Measurements from ENCODE around the gene AGFG2. TPM values are rescaled to one million over a fixed set of nuclear protein-coding genes. Genes with fewer than 3 reads are reported as not detected.

AGFG2 gene, protein sequence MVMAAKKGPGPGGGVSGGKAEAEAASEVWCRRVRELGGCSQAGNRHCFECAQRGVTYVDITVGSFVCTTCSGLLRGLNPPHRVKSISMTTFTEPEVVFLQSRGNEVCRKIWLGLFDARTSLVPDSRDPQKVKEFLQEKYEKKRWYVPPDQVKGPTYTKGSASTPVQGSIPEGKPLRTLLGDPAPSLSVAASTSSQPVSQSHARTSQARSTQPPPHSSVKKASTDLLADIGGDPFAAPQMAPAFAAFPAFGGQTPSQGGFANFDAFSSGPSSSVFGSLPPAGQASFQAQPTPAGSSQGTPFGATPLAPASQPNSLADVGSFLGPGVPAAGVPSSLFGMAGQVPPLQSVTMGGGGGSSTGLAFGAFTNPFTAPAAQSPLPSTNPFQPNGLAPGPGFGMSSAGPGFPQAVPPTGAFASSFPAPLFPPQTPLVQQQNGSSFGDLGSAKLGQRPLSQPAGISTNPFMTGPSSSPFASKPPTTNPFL
- 7.2 and 9.4 TPM in 2 replicates for total RNA-seq

DNA sequence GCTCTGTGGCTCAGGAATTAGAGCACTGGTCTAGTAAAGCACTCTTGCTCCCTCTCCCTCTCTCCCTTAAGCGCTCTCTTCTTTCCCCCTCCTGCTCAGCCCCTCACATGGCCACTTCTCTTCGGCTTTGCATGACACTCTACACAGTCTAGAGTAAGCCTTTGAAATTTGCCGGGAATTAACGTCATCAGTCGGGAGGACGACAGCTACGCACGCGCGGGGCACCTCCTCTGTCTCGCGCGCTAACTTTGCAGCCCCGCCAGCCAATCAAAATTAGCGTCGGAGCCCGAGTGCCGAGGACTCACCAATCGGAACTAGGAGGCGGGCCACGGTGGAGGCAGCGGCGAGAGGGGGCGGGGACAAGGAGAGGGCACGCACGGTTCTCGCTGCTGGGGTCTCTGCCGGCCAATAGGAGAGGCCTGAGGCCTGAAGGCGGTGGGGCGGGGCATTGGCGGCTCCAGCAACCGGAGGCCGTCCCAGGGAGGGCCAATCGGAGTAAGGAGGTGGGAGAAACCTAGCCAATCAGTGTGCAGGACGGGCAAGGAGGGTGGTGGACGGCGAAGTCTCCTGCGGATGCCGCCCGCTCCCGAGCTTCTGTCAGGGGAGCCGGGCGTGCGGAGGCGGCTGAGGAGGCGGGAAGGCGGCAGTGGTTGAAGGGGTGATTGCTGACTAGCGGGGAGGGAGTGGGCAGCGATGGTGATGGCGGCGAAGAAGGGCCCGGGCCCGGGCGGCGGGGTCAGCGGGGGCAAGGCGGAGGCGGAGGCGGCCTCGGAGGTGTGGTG, at the start of gene AGFG2:
Gene AGFG2 (plus strand): TSS at position 550 of the 782 bp plus-strand sequence. CDS start 144 bp downstream, at position 694.

GRCh38 chr7:100573691-100574361, 34.8 kb downstream of the AGFG2 start, which contains the start of gene SAP25:
TSS of gene SAP25 (minus strand) at chr7:100573900. CDS start at chr7:100573742, 158 bp downstream.

DNA sequence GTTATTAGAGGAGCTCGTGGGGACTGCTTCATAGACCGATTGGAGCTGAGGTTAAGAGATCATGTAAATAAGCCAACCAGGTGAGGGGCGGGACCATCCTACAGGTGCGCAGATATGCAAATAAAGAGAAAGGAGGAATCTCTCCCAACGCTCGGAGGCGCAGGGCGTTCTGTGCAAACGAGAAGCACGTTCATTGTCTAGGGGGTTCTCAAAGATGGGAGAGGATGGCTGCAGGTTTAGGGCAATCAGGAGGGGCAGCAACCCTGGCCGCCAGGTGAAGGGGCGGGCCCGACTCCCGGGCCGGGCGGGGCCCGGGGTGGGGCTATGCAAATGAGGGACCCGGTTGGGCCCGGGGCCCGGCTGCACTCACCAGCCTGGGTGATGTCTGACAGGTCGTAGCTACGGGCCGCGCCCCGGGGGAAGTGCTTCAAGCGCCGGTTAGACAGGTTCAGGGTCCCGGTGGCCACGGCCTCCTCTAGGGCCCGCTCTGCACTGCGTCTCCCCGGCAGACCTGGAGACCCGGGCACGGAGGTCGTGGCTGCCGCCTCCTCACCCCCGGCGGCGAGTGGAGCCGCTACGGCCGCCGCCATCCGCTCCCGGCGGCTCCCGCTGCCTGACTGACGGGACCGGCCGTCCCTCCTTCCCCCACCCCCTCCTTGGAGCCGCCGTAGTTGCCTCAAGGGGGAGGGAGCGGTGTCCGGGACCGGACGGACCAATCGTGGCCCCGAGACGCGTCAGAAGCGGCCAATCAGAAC, 46.7 kb downstream of the AGFG2 start, which contains the start of gene LRCH4:
Gene LRCH4 (minus strand): TSS at position 619 of the 755 bp plus-strand sequence. CDS start 29 bp downstream, at position 590.

DNA sequence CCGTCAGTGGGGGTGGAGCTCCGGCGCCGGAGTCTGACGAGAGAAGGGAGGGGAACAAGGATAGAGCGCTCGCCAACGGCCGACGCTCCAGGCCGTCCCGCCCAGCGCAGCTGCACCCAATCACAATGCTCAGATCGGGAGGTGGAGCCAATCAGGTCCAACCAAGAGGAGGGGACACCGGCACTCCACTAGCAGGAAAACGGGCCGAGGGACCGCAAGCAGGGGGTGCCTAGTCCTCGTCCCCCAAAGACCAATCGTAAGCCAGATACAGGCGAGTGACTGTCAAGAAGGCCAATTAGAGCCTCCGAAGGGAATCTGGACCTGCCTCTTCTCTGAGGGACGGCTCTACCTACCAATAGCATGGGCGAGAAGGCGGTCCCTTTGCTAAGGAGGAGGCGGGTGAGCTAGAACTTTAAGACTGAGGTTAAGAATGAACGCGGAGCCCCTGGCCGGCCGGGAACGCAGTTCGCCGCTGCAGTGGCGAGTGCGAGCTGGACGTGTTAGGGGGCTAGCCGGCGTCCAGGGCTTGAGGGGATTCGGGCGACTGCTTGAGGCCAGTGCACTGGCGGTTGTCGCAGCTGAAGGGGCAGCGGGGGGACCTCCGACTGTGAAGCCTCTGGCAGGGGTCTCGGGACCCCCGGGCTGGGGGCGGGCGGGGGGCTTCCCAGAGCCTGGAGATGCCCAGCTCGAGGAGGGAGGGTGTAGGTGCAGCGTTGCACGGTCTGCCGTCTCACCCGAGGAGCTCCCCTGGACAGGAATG, 47.4 kb downstream of the AGFG2 start, which contains the start of gene FBXO24:
Gene FBXO24 (plus strand): TSS at position 63 of the 760 bp plus-strand sequence. CDS start 298 bp downstream, at position 361.

DNA sequence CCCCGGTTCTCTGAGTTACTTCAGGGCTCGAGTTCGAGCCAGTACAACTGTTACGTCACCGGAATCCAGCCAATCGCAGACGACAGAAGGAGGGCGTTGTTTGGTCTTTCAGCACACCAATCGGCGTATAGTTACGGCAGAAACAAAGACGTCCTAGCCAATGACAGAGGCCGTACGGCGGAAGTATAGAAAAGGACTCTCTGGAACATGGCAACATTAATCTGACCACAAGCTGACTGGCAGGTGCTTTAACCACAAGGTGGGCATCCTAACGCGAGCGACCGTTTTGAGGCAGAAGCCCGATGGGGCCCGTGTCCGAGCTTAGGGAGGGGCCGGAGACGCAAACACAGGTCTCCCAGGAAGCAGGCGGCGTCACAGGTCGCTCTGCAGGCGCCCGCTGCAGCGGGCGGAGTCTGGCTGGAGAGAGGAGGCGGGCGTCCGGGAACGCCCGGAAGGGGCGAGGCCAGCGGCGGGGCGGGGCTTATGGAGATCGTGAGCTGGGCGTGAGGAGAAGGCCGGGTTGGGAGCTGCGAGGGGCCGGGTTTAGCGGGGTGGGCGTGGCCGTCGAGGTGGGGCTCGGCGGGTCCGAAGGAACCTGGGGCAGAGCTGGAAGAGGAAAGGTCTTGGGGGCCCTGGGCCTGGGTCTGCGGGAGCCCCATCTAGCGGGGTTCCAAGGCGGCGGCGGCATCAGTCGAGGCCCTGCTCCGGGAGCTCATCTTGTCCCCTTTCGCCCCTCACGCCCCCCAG, 73.2 kb downstream of the AGFG2 start, which contains the start of gene MOSPD3:
Gene MOSPD3 (plus strand): TSS at position 558 of the 747 bp plus-strand sequence. CDS start 252 bp downstream, outside the sequence.

Small RNA genes within 50 kb of the gene (small RNA-seq; reads per million reads assigned to genes)
- gene RN7SL416P (not detected), gene SAP25 (not detected)

Other genes with a start within 250 kb of the AGFG2 start
- gene SPDYE3, start 231.5 kb upstream of the AGFG2 start, total RNA-seq = not detected in 2 replicates
- gene PILRB, start 181.1 kb upstream of the AGFG2 start, total RNA-seq = 7.8 and 11.8 TPM in 2 replicates
- 0.65 TPM in 1 of 2 replicates, not detected in the other for gene PILRA, start 165.7 kb upstream of the AGFG2 start, total RNA-seq
- gene ZCWPW1, start 110.5 kb upstream of the AGFG2 start, total RNA-seq = 2.4 and 3.5 TPM in 2 replicates
- 33.4 and 35.0 TPM in 2 replicates for gene MEPCE, start 109.4 kb upstream of the AGFG2 start, total RNA-seq
- 6.4 and 8.0 TPM in 2 replicates for gene PPP1R35, start 102.7 kb upstream of the AGFG2 start, total RNA-seq
- 0.26 TPM in 1 of 2 replicates, not detected in the other for gene SPACDR, start 74.9 kb upstream of the AGFG2 start, total RNA-seq
- gene TSC22D4, start 60.0 kb upstream of the AGFG2 start, total RNA-seq = 20.8 and 21.9 TPM in 2 replicates
- 1.1 and 1.8 TPM in 2 replicates for gene NYAP1, start 55.3 kb upstream of the AGFG2 start, total RNA-seq
- gene SAP25, start 34.7 kb downstream of the AGFG2 start, total RNA-seq = not detected in 2 replicates
- 8.0 TPM in 2 replicates for gene LRCH4, start 46.9 kb downstream of the AGFG2 start, total RNA-seq
- gene FBXO24, start 47.1 kb downstream of the AGFG2 start, total RNA-seq = 0.13 and 0.43 TPM in 2 replicates
- gene PCOLCE, start 63.2 kb downstream of the AGFG2 start, total RNA-seq = 129 and 159 TPM in 2 replicates
- gene MOSPD3, start 73.3 kb downstream of the AGFG2 start, total RNA-seq = 7.4 and 8.4 TPM in 2 replicates
- 0.65 TPM in 2 replicates for gene TFR2, start 102.3 kb downstream of the AGFG2 start, total RNA-seq
- 0.11 TPM in 1 of 2 replicates, not detected in the other for gene ACTL6B, start 117.2 kb downstream of the AGFG2 start, total RNA-seq
- gene GNB2, start 134.5 kb downstream of the AGFG2 start, total RNA-seq = 63.1 and 82.8 TPM in 2 replicates
- 21.8 and 24.3 TPM in 2 replicates for gene GIGYF1, start 155.0 kb downstream of the AGFG2 start, total RNA-seq
- 23.5 and 24.2 TPM in 2 replicates for gene POP7, start 166.9 kb downstream of the AGFG2 start, total RNA-seq
- gene EPO, start 181.3 kb downstream of the AGFG2 start, total RNA-seq = not detected in 2 replicates
- gene ZAN, start 194.4 kb downstream of the AGFG2 start, total RNA-seq = not detected in 2 replicates

All from articular chondrocyte of knee joint (primary cell).